ENCODE results near the gene STX16. TPM values are rescaled to one million over a fixed set of nuclear protein-coding genes. Genes with fewer than 3 reads are reported as not detected.

Gene STX16
- total RNA-seq, 1 donor, result 90.3 TPM

- Histone ChIP-seq H3K27me3 (ENCODE audit: insufficient read depth, low read length) (no peaks in the 10 kb centered on the region), H3K4me1 (ENCODE audit: insufficient read depth, low read length) (peaks cover 18% of the 10 kb centered on the region), H3K9me3 (ENCODE audit: low read depth, low read length) (no peaks in the 10 kb centered on the region), H3K4me3 (ENCODE audit: low read length) (no peak overlapping the region)
These were observed 47.0 kb downstream of the STX16 start for GRCh38 chr20:58697867-58698703.

DNA sequence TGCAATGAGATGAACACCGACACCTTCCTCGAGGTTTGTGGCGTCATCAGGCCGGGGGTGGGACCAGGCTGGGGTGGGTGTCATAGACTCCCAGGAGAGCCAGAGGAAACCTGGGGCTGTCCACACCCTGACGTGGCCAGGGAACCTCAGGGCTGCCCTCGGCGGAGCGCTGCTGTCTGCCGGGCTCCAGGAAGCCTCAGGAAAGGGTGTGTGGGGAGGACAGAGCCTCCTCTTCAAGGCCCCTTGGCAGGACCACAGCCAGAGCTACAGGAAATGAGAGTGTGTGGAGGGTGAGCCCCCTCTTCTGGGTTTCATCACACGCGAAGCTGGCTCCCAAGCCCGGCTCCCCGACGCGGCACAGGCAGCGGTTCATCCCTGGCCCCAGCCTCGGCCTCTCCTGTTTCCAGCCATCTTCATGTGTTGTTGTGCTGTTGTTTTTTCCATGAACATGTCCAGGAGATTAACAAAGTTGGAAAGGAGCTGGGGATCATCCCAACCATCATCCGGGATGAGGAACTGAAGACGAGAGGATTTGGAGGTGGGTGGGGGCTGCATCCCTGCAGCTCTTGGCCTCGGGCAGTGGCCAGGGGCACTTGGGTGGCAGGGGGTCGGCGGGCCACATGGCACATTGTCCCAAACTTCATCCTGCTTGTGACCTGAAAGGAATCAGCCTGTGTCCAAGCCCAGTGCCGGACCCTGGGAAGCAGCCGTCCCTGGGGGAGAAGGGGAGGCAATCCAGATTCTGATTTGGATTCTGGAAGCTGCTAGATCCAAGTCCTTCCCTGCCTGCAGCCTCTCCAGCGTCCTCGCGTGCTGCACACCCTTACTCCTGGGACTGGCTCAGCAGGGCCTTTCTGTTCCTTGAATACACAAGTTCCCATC lies 47.9 kb downstream of the STX16 start:
- no peaks in the 10 kb centered on the region for H3K9me3 ChIP-seq (ENCODE audit: low read depth, low read length)
- peaks cover 9% of the 10 kb centered on the region for H3K4me1 ChIP-seq (ENCODE audit: insufficient read depth, low read length)
- H3K27me3 ChIP-seq (ENCODE audit: insufficient read depth, low read length), result no peaks in the 10 kb centered on the region
- no peak overlapping the region for H3K4me3 ChIP-seq (ENCODE audit: low read length)

DNA sequence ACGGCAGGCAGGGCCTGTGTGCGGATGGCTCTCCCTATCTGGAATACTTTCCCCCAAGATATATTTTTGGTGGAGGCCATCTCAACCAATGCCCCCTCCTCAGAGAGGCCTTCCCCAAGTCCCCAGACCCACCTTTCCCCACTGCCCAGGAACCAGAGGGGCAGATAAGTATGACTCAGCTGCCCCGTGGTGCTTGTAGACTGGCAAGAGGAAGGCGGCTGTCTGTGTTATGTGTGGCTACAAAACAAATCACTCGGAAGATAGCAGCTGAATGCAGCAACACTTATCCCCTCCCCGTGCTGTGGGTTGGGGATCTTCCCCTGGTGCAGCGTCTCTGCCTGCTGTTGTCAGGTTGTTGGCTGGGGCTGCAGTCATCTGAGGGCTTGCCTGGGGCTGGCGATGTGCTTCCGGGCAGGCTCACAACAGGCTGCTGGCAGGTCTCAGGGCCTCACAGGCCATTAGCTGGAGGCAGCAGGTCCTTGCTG lies 48.6 kb downstream of the STX16 start:
- Histone ChIP-seq H3K4me3 (ENCODE audit: low read length) (no peak overlapping the region), H3K4me1 (ENCODE audit: insufficient read depth, low read length) (peaks cover 2% of the 10 kb centered on the region), H3K9me3 (ENCODE audit: low read depth, low read length) (no peaks in the 10 kb centered on the region), H3K27me3 (ENCODE audit: insufficient read depth, low read length) (no peaks in the 10 kb centered on the region)

GRCh38 chr20:58700121-58700821 lies 49.2 kb downstream of the STX16 start:
- H3K27me3 ChIP-seq (ENCODE audit: insufficient read depth, low read length), result no peaks in the 10 kb centered on the region
- no peaks in the 10 kb centered on the region for H3K4me1 ChIP-seq (ENCODE audit: insufficient read depth, low read length)
- H3K9me3 ChIP-seq (ENCODE audit: low read depth, low read length), result no peaks in the 10 kb centered on the region
- no peak overlapping the region for H3K4me3 ChIP-seq (ENCODE audit: low read length)

GRCh38 chr20:58700823-58701222 lies 49.7 kb downstream of the STX16 start:
- Histone ChIP-seq H3K27me3 (ENCODE audit: insufficient read depth, low read length) (no peaks in the 10 kb centered on the region), H3K4me1 (ENCODE audit: insufficient read depth, low read length) (no peaks in the 10 kb centered on the region), H3K9me3 (ENCODE audit: low read depth, low read length) (no peaks in the 10 kb centered on the region), H3K4me3 (ENCODE audit: low read length) (no peak overlapping the region)

- H3K9me3 ChIP-seq (ENCODE audit: low read depth, low read length), result no peaks in the 10 kb centered on the region
- no peak overlapping the region for H3K4me3 ChIP-seq (ENCODE audit: low read length)
- no peaks in the 10 kb centered on the region for H3K27me3 ChIP-seq (ENCODE audit: insufficient read depth, low read length)
- H3K4me1 ChIP-seq (ENCODE audit: insufficient read depth, low read length), result no peaks in the 10 kb centered on the region
These were observed 50.5 kb downstream of the STX16 start for GRCh38 chr20:58701431-58702160.

- H3K27me3 ChIP-seq (ENCODE audit: insufficient read depth, low read length), result no peaks in the 10 kb centered on the region
- no peaks in the 10 kb centered on the region for H3K4me1 ChIP-seq (ENCODE audit: insufficient read depth, low read length)
- no peaks in the 10 kb centered on the region for H3K9me3 ChIP-seq (ENCODE audit: low read depth, low read length)
- no peak overlapping the region for H3K4me3 ChIP-seq (ENCODE audit: low read length)
These were observed 51.1 kb downstream of the STX16 start for GRCh38 chr20:58702161-58702510.

DNA sequence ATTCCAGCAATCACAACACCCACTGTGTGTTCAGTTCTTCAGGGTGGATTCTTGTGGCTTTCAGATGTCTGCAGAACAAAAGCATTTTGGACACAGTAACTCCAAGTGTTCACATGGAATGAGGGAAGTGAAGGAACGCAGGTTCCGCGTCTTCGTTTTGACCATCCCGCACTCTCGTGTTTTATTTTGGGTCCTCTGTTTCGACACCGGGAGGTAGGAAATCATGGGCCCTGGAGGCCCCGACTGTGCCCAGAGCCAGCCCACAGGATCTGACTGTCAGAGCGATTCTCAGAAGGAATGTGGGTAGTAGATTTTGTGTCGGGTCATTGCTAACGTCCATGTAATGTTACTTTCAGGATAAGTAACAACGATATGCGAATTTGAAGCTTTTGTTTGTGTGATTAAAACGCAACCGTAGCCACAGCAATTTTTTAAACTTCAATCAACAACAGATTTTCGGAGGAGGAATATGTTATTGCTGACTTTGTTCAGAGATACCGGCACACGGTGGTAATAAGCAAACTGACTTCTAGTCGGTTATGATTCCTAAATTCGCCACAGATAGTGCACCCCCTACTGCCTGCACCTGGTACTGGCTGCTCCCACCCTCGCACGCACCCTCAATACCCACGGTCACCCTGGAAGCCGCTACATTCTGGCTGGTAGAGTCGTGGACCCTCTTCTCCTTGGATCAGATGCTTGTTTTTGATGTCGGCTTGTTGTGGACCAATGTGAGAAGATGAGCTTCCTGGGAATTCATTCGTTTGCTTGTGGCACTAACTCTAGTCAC lies 52.0 kb downstream of the STX16 start:
- H3K4me3 ChIP-seq (ENCODE audit: low read length), result no peak overlapping the region
- no peaks in the 10 kb centered on the region for H3K9me3 ChIP-seq (ENCODE audit: low read depth, low read length)
- H3K4me1 ChIP-seq (ENCODE audit: insufficient read depth, low read length), result no peaks in the 10 kb centered on the region
- H3K27me3 ChIP-seq (ENCODE audit: insufficient read depth, low read length), result no peaks in the 10 kb centered on the region

DNA sequence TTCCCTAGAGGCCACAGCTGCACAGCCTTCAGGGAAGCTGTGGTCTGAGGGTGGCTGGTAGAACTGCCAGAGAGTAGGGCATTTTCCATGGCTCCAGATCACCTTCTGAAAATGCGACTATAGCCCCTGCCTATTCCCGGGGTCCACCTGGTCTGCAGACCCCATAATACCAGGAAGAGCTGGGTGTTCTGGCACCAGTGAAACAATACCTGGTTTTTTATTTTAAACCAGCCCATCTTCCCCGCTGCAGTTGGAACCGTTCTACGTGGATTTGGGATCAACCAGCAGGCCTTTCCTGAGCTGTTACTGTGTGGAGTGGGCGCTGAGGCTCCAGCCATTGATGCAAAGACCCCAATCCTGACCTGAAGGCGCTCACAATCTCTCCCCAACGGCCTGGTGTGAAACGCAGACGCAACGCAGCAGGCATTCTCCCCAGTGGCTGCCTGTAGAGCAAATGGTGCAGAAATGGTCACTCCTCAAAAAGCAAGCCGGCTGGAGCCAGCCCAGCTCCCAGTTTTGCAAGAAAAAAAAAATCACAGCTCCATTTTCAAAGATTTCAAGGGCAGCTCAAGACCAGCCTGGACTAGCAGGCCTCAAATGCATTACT lies 52.8 kb downstream of the STX16 start:
- no peaks in the 10 kb centered on the region for H3K4me1 ChIP-seq (ENCODE audit: insufficient read depth, low read length)
- H3K27me3 ChIP-seq (ENCODE audit: insufficient read depth, low read length), result no peaks in the 10 kb centered on the region
- H3K4me3 ChIP-seq (ENCODE audit: low read length), result no peak overlapping the region
- H3K9me3 ChIP-seq (ENCODE audit: low read depth, low read length), result no peaks in the 10 kb centered on the region

GRCh38 chr20:58705208-58705926 lies 54.3 kb downstream of the STX16 start:
- Histone ChIP-seq H3K4me1 (ENCODE audit: insufficient read depth, low read length) (no peaks in the 10 kb centered on the region), H3K27me3 (ENCODE audit: insufficient read depth, low read length) (no peaks in the 10 kb centered on the region), H3K4me3 (ENCODE audit: low read length) (no peak overlapping the region), H3K9me3 (ENCODE audit: low read depth, low read length) (no peaks in the 10 kb centered on the region)

GRCh38 chr20:58706150-58706892 lies 55.2 kb downstream of the STX16 start:
- H3K4me1 ChIP-seq (ENCODE audit: insufficient read depth, low read length), result no peaks in the 10 kb centered on the region
- H3K9me3 ChIP-seq (ENCODE audit: low read depth, low read length), result no peaks in the 10 kb centered on the region
- H3K27me3 ChIP-seq (ENCODE audit: insufficient read depth, low read length), result no peaks in the 10 kb centered on the region

GRCh38 chr20:58706975-58707681 lies 56.0 kb downstream of the STX16 start:
- Histone ChIP-seq H3K9me3 (ENCODE audit: low read depth, low read length) (no peaks in the 10 kb centered on the region), H3K27me3 (ENCODE audit: insufficient read depth, low read length) (no peaks in the 10 kb centered on the region), H3K4me1 (ENCODE audit: insufficient read depth, low read length) (no peaks in the 10 kb centered on the region), H3K4me3 (ENCODE audit: low read length) (no peak overlapping the region)

More at GRCh38 chr20:58706150-58706892, 55.2 kb downstream of the STX16 start:
- no peak overlapping the region for H3K4me3 ChIP-seq (ENCODE audit: low read length)

All from mononuclear cell (primary cell).